ENCODE results near the gene MIEF1.

DNA sequence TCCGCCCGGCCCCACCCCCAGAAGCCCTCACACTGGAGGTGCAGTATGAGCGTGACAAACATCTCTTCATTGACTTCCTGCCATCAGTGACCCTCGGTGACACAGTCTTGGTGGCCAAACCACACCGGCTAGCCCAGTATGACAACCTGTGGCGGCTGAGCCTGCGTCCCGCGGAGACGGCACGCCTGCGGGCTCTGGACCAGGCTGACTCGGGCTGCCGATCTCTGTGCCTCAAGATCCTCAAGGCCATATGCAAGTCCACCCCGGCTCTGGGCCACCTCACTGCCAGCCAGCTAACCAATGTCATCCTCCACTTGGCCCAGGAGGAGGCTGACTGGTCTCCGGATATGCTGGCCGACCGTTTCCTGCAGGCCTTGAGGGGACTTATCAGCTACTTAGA, 11.7 kb downstream of the MIEF1 start:
- TF ChIP-seq, protein P1, sequence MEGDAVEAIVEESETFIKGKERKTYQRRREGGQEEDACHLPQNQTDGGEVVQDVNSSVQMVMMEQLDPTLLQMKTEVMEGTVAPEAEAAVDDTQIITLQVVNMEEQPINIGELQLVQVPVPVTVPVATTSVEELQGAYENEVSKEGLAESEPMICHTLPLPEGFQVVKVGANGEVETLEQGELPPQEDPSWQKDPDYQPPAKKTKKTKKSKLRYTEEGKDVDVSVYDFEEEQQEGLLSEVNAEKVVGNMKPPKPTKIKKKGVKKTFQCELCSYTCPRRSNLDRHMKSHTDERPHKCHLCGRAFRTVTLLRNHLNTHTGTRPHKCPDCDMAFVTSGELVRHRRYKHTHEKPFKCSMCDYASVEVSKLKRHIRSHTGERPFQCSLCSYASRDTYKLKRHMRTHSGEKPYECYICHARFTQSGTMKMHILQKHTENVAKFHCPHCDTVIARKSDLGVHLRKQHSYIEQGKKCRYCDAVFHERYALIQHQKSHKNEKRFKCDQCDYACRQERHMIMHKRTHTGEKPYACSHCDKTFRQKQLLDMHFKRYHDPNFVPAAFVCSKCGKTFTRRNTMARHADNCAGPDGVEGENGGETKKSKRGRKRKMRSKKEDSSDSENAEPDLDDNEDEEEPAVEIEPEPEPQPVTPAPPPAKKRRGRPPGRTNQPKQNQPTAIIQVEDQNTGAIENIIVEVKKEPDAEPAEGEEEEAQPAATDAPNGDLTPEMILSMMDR (IDR thresholded peaks at IDR 0.05) = no peak
- no peak for TF ChIP-seq POLR2A (IDR thresholded peaks at IDR 0.05)
